ENCODE measurements around the gene NYAP1.

Gene NYAP1

DNA sequence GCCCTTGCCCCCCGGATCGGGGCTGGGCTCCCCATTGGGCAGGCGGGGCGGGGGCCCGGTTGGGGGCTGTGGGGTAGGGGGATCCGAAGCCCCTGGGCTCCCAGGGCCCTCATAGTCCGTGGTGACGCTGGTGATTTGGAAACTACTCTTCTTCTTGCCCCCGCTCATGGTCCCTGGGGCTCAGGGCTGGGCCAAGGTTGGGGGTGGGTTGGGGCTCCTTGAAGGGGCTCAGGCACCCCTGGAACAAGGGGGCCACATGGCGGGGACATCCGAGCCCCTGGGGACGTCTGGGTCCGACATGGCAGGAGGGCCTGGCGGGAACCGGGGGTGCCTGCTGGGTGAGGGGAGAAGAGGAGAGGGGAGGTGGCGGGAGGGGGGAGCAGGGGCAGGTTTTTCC lies 5.9 kb upstream of the NYAP1 start:
- Histone ChIP-seq H3K4ac (ENCODE audit: low read depth, low read length) (peak overlapping the region; percentile 77), H2BK120ac (ENCODE audit: insufficient read depth, low read length, poor library complexity) (peak overlapping the region; percentile 31)

DNA sequence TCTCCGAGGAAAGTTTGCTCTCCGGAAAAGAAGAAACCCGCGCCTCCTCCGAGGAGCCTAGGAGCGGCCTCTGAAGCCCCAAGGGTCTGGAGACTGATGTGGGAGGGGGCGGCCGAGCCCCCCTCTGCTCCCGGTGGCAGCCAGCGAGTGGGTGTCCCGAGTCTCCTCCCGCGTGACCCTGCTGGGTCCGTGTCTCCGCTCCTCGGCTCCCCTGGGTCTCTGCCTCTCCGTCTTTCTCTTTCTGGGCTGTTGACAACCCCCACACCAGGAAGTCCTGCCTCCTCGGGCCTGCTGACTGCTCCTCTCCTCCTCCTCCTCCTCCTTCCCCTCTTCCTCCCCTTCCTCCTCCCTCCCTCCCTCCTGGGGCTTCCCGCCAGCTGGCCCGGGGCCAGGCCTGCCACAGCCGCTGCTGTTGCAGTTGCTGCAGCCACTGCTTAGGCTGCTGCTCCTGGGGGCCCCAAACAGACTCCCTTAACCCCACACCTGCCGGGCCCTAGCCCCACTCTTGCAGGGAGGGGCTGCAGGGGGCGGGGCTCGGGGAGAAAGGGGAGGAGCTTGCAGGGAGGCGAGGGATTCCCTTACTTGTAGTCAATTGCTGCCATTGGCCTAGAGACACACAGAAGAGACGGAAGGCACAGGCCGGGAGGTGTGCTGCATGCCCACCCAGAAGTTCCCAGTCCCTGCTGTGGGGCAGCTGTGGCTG lies 4.6 kb upstream of the NYAP1 start, which contains the start of gene TSC22D4:
Gene TSC22D4 (minus strand): TSS at position 257 of the 703 bp plus-strand sequence. CDS start 1,176 bp downstream, outside the sequence.
- peak within 1 kb of the TSS; percentile 55 for H2BK5ac ChIP-seq (ENCODE audit: low read depth, low read length, poor library complexity)
- peak within 1 kb of the TSS; percentile 80 for H4K8ac ChIP-seq (ENCODE audit: low read depth, low read length)
- peak within 1 kb of the TSS; percentile 77 for H3K27ac ChIP-seq (ENCODE audit: low read depth, low read length)
- H2BK12ac ChIP-seq (ENCODE audit: low read length): peak within 1 kb of the TSS; percentile 1
- WGBS (ENCODE audit: extremely low coverage, insufficient coverage, insufficient read length): no CpG with 5 or more reads among the region's 27 CpGs
- H3K4me3 ChIP-seq (ENCODE audit: low read depth, low read length): peak within 1 kb of the TSS; percentile 84
- no peaks in the 10 kb centered on the region for H3K9me3 ChIP-seq (ENCODE audit: insufficient read depth, low read depth, low read length)
- peak within 1 kb of the TSS; percentile 89 for H3K4ac ChIP-seq (ENCODE audit: low read depth, low read length)
- DNase-seq: peak; percentile 72 to 73
- H4K91ac ChIP-seq (ENCODE audit: low read depth, low read length): peak within 1 kb of the TSS; percentile 86
- H2BK120ac ChIP-seq (ENCODE audit: insufficient read depth, low read length, poor library complexity): peak within 1 kb of the TSS; percentile 47
- peak within 1 kb of the TSS; percentile 85 for H3K9ac ChIP-seq (ENCODE audit: low read length)
- H3K36me3 ChIP-seq (ENCODE audit: control insufficient read depth in 1 of 2, insufficient read depth in 2 of 2, low read length in 2 of 2): peaks cover 8 to 13% of the 10 kb centered on the region in 2 experiments
- peak within 1 kb of the TSS; percentile 8 for H2AK5ac ChIP-seq (ENCODE audit: low read length)
- peak within 1 kb of the TSS; percentile 65 for H4K12ac ChIP-seq (ENCODE audit: low read depth, low read length)
- peaks cover 15% of the 10 kb centered on the region for H3K79me2 ChIP-seq (ENCODE audit: control insufficient read depth, insufficient read depth, low read length, poor library complexity)
- H3K27me3 ChIP-seq (ENCODE audit: insufficient read depth, low read length): no peaks in the 10 kb centered on the region
- H3K23ac ChIP-seq (ENCODE audit: low read length): no peak within 1 kb of the TSS
- H3K18ac ChIP-seq (ENCODE audit: low read length): peak within 1 kb of the TSS; percentile 68
- H3K4me2 ChIP-seq (ENCODE audit: low read length): peak within 1 kb of the TSS; percentile 74
- H2AFZ ChIP-seq (ENCODE audit: insufficient read depth, low read length, poor library complexity): peak within 1 kb of the TSS; percentile 33
- H3K14ac ChIP-seq (ENCODE audit: low read length): peak within 1 kb of the TSS; percentile 83
- peaks cover 13% of the 10 kb centered on the region for H3K79me1 ChIP-seq (ENCODE audit: low read length)
- peaks cover 16 to 21% of the 10 kb centered on the region in 2 experiments for H3K4me1 ChIP-seq (ENCODE audit: control insufficient read depth in 1 of 2, insufficient read depth in 2 of 2, low read length in 2 of 2)

More for the DNA sequence above, 5.9 kb upstream of the NYAP1 start:
- H4K8ac ChIP-seq (ENCODE audit: low read depth, low read length): no peak overlapping the region
- no peak for DNase-seq
- H3K79me1 ChIP-seq (ENCODE audit: low read length): peaks cover 10% of the 10 kb centered on the region
- peak overlapping the region; percentile 74 for H3K4me2 ChIP-seq (ENCODE audit: low read length)
- no peak overlapping the region for H2BK12ac ChIP-seq (ENCODE audit: low read length)
- H3K23ac ChIP-seq (ENCODE audit: low read length): no peak overlapping the region
- H3K36me3 ChIP-seq (ENCODE audit: control insufficient read depth in 1 of 2, insufficient read depth in 2 of 2, low read length in 2 of 2): peaks cover 15 to 17% of the 10 kb centered on the region in 2 experiments
- H3K4me3 ChIP-seq (ENCODE audit: low read depth, low read length): peak overlapping the region; percentile 84
- peak overlapping the region; percentile 31 for H3K14ac ChIP-seq (ENCODE audit: low read length)
- H3K4me1 ChIP-seq (ENCODE audit: control insufficient read depth in 1 of 2, insufficient read depth in 2 of 2, low read length in 2 of 2): peaks cover 15 to 19% of the 10 kb centered on the region in 2 experiments
- WGBS (ENCODE audit: extremely low coverage, insufficient coverage, insufficient read length): no CpG with 5 or more reads among the region's 16 CpGs
- peak overlapping the region; percentile 35 for H4K91ac ChIP-seq (ENCODE audit: low read depth, low read length)
- H2BK5ac ChIP-seq (ENCODE audit: low read depth, low read length, poor library complexity): no peak overlapping the region
- no peaks in the 10 kb centered on the region for H3K27me3 ChIP-seq (ENCODE audit: insufficient read depth, low read length)
- H3K9ac ChIP-seq (ENCODE audit: low read length): peak overlapping the region; percentile 21
- no peak overlapping the region for H2AK5ac ChIP-seq (ENCODE audit: low read length)
- H3K18ac ChIP-seq (ENCODE audit: low read length): no peak overlapping the region
- peaks cover 15% of the 10 kb centered on the region for H3K79me2 ChIP-seq (ENCODE audit: control insufficient read depth, insufficient read depth, low read length, poor library complexity)
- H2AFZ ChIP-seq (ENCODE audit: insufficient read depth, low read length, poor library complexity): no peak overlapping the region
- H3K27ac ChIP-seq (ENCODE audit: low read depth, low read length): no peak overlapping the region
- no peaks in the 10 kb centered on the region for H3K9me3 ChIP-seq (ENCODE audit: insufficient read depth, low read depth, low read length)
- H4K12ac ChIP-seq (ENCODE audit: low read depth, low read length): peak overlapping the region; percentile 48

GRCh38 chr7:100481466-100481865 lies 2.3 kb upstream of the NYAP1 start:
- H4K91ac ChIP-seq (ENCODE audit: low read depth, low read length): no peak overlapping the region
- no CpG with 5 or more reads among the region's 1 CpG for WGBS (ENCODE audit: extremely low coverage, insufficient coverage, insufficient read length)
- no peak overlapping the region for H4K8ac ChIP-seq (ENCODE audit: low read depth, low read length)
- no peak overlapping the region for H2BK12ac ChIP-seq (ENCODE audit: low read length)
- no peak overlapping the region for H3K23ac ChIP-seq (ENCODE audit: low read length)
- H3K27me3 ChIP-seq (ENCODE audit: insufficient read depth, low read length): no peaks in the 10 kb centered on the region
- no peak overlapping the region for H2AFZ ChIP-seq (ENCODE audit: insufficient read depth, low read length, poor library complexity)
- H3K79me1 ChIP-seq (ENCODE audit: low read length): peaks cover 13% of the 10 kb centered on the region
- H3K9ac ChIP-seq (ENCODE audit: low read length): no peak overlapping the region
- no peak overlapping the region for H3K18ac ChIP-seq (ENCODE audit: low read length)
- no peak for DNase-seq
- H3K36me3 ChIP-seq (ENCODE audit: control insufficient read depth in 1 of 2, insufficient read depth in 2 of 2, low read length in 2 of 2): peaks cover 3 to 8% of the 10 kb centered on the region in 2 experiments
- no peak overlapping the region for H3K4me3 ChIP-seq (ENCODE audit: low read depth, low read length)
- H3K4me1 ChIP-seq (ENCODE audit: control insufficient read depth in 1 of 2, insufficient read depth in 2 of 2, low read length in 2 of 2): peaks cover 14 to 18% of the 10 kb centered on the region in 2 experiments
- no peak overlapping the region for H4K12ac ChIP-seq (ENCODE audit: low read depth, low read length)
- no peak overlapping the region for H2AK5ac ChIP-seq (ENCODE audit: low read length)
- no peak overlapping the region for H2BK120ac ChIP-seq (ENCODE audit: insufficient read depth, low read length, poor library complexity)
- no peak overlapping the region for H3K4me2 ChIP-seq (ENCODE audit: low read length)
- H3K9me3 ChIP-seq (ENCODE audit: insufficient read depth, low read depth, low read length): no peaks in the 10 kb centered on the region
- no peak overlapping the region for H3K4ac ChIP-seq (ENCODE audit: low read depth, low read length)
- H2BK5ac ChIP-seq (ENCODE audit: low read depth, low read length, poor library complexity): no peak overlapping the region
- no peak overlapping the region for H3K14ac ChIP-seq (ENCODE audit: low read length)
- no peak overlapping the region for H3K27ac ChIP-seq (ENCODE audit: low read depth, low read length)
- peaks cover 15% of the 10 kb centered on the region for H3K79me2 ChIP-seq (ENCODE audit: control insufficient read depth, insufficient read depth, low read length, poor library complexity)

DNA sequence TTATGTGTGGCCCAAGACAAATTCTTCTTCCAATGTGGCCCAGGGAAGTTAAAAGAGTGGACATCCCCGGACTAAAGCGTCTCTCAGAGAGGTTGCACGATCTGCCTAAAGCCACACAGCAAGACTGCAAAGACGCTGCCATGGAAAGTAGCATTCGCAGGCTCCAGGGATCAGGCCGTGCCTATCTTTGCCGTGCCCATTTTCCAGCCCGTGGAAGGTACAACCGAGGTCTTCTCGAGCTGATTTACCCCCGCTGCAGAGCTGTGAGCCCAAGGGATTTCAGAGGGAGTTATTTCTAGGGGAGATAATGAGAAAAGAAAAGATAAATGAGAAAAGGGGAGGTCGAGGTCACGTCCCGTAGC lies 1.0 kb upstream of the NYAP1 start:
- H3K36me3 ChIP-seq (ENCODE audit: control insufficient read depth in 1 of 2, insufficient read depth in 2 of 2, low read length in 2 of 2): no peaks in the 10 kb centered on the region
- H3K27me3 ChIP-seq (ENCODE audit: insufficient read depth, low read length): no peaks in the 10 kb centered on the region
- no peak overlapping the region for H2BK12ac ChIP-seq (ENCODE audit: low read length)
- no peaks in the 10 kb centered on the region for H3K9me3 ChIP-seq (ENCODE audit: insufficient read depth, low read depth, low read length)
- H3K79me1 ChIP-seq (ENCODE audit: low read length): peaks cover 13% of the 10 kb centered on the region
- no peak overlapping the region for H2AK5ac ChIP-seq (ENCODE audit: low read length)
- peaks cover 10% of the 10 kb centered on the region for H3K79me2 ChIP-seq (ENCODE audit: control insufficient read depth, insufficient read depth, low read length, poor library complexity)
- no peak overlapping the region for H4K91ac ChIP-seq (ENCODE audit: low read depth, low read length)
- no peak overlapping the region for H3K23ac ChIP-seq (ENCODE audit: low read length)
- no peak for DNase-seq
- H3K14ac ChIP-seq (ENCODE audit: low read length): no peak overlapping the region
- H3K4me2 ChIP-seq (ENCODE audit: low read length): peak overlapping the region; percentile 77
- H3K4me1 ChIP-seq (ENCODE audit: control insufficient read depth in 1 of 2, insufficient read depth in 2 of 2, low read length in 2 of 2): peaks cover 3 to 6% of the 10 kb centered on the region in 2 experiments
- no peak overlapping the region for H2BK5ac ChIP-seq (ENCODE audit: low read depth, low read length, poor library complexity)
- H3K27ac ChIP-seq (ENCODE audit: low read depth, low read length): no peak overlapping the region
- peak overlapping the region; percentile 93 for H2AFZ ChIP-seq (ENCODE audit: insufficient read depth, low read length, poor library complexity)
- peak overlapping the region; percentile 45 for H4K12ac ChIP-seq (ENCODE audit: low read depth, low read length)
- H2BK120ac ChIP-seq (ENCODE audit: insufficient read depth, low read length, poor library complexity): no peak overlapping the region
- H3K9ac ChIP-seq (ENCODE audit: low read length): no peak overlapping the region
- H4K8ac ChIP-seq (ENCODE audit: low read depth, low read length): peak overlapping the region; percentile 56
- H3K4me3 ChIP-seq (ENCODE audit: low read depth, low read length): peak overlapping the region; percentile 84
- WGBS (ENCODE audit: extremely low coverage, insufficient coverage, insufficient read length): no CpG with 5 or more reads among the region's 14 CpGs
- no peak overlapping the region for H3K4ac ChIP-seq (ENCODE audit: low read depth, low read length)
- no peak overlapping the region for H3K18ac ChIP-seq (ENCODE audit: low read length)

All from trophoblast cell (in vitro differentiated cells and primary cell).